Hepatocyte (in vitro differentiated cells): Measurements from ENCODE around the gene FOXN3. TPM values are rescaled to one million over a fixed set of nuclear protein-coding genes. Genes with fewer than 3 reads are reported as not detected.

Experiments
- DNase-seq: peaks from one replicate; pipeline ENCODE4 v3.0.0-alpha.2; 2016; ENCODE audit warnings: low spot score
- H2AFZ ChIP-seq: fragments of 200-600 bp; sonication (generic); 2 replicates; pipeline ENCODE4 v1.6.0; 2016; ENCODE audit warnings: antibody characterized with exemption, mild to moderate bottlenecking
- H3K27ac ChIP-seq: fragments of 200-600 bp; sonication (generic); 2 replicates; pipeline ENCODE4 v1.5.1; 2016; ENCODE audit warnings: mild to moderate bottlenecking
- H3K27me3 ChIP-seq: fragments of 200-600 bp; sonication (generic); 2 replicates; pipeline ENCODE4 v1.6.1; 2016
- H3K36me3 ChIP-seq: fragments of 200-600 bp; sonication (generic); replicated peaks from 2 replicates; pipeline ENCODE4 v1.5.1; 2016; ENCODE audit warnings: low read depth; ENCODE audit not compliant: insufficient read depth
- H3K4me1 ChIP-seq: fragments of 200-600 bp; sonication (generic); 2 replicates; pipeline ENCODE4 v1.5.1; 2016; ENCODE audit warnings: mild to moderate bottlenecking, moderate library complexity; ENCODE audit not compliant: insufficient read depth
- H3K4me2 ChIP-seq: fragments of 200-600 bp; sonication (generic); 2 replicates; pipeline ENCODE4 v1.6.0; 2016
- H3K4me3 ChIP-seq: fragments of 200-600 bp; sonication (generic); 2 replicates; pipeline ENCODE4 v1.5.1; 2016; ENCODE audit warnings: mild to moderate bottlenecking
- H3K79me2 ChIP-seq: fragments of 200-600 bp; sonication (generic); 2 replicates; pipeline ENCODE4 v1.6.0; 2017; ENCODE audit warnings: mild to moderate bottlenecking
- H3K9me2 ChIP-seq: fragments of 200-600 bp; sonication (generic); replicated peaks from 2 replicates; pipeline ENCODE4 v1.6.0; 2017; ENCODE audit warnings: mild to moderate bottlenecking; ENCODE audit not compliant: insufficient read depth
- H3K9me3 ChIP-seq: fragments of 200-600 bp; sonication (generic); 2 replicates; pipeline ENCODE4 v1.5.1; 2016; ENCODE audit warnings: low read depth, mild to moderate bottlenecking
- H4K20me1 ChIP-seq: fragments of 200-600 bp; sonication (generic); 2 replicates; pipeline ENCODE4 v1.6.0; 2016; ENCODE audit warnings: mild to moderate bottlenecking; ENCODE audit not compliant: insufficient read depth, poor library complexity, severe bottlenecking
- EZH2 ChIP-seq: fragments of 200-600 bp; sonication (generic); IDR thresholded peaks from 2 replicates; pipeline ENCODE4 v1.6.1; 2016; ENCODE audit warnings: antibody characterized with exemption, mild to moderate bottlenecking, borderline replicate concordance
- EZH2phosphoT487 ChIP-seq: fragments of 200-600 bp; sonication (generic); IDR thresholded peaks from one replicate; pipeline ENCODE4 v1.6.1; 2018; ENCODE audit warnings: antibody characterized with exemption, mild to moderate bottlenecking, low read depth, moderate library complexity; ENCODE audit not compliant: unreplicated experiment, severe bottlenecking
- WGBS: methylation state at CpG from one replicate; pipeline ENCODE4 v1.1.6; 2016; ENCODE audit warnings: low lambda C conversion rate; ENCODE audit errors: missing lambda C conversion rate; 5-methylcytosine and 5-hydroxymethylcytosine counted together
- polyA plus RNA-seq: library from polyadenylated mRNA; unstranded; fragments of >200 nt; fragmentation: Nextera tagmentation; extraction: Ambion mirVana; gene quantifications from 2 replicates; pipeline ENCODE4 v1.2.1, GENCODE V29; 2016
- total RNA-seq: library from RNA; depleted of rRNA; stranded (reverse); fragments of >200 nt; gene quantifications from 2 replicates; pipeline ENCODE4 v1.2.3, GENCODE V29; 2014
- TF ChIP-seq, protein P1 (sequence below): fragments of 200-600 bp; sonication (generic); IDR thresholded peaks from 2 replicates; pipeline ENCODE4 v1.5.1; 2016; ENCODE audit warnings: antibody characterized with exemption, mild to moderate bottlenecking; ENCODE audit not compliant: poor library complexity

FOXN3 gene
- total and polyA plus RNA-seq, 2 experiments from 2014 or later = 42.2 to 47.6 TPM

DNA sequence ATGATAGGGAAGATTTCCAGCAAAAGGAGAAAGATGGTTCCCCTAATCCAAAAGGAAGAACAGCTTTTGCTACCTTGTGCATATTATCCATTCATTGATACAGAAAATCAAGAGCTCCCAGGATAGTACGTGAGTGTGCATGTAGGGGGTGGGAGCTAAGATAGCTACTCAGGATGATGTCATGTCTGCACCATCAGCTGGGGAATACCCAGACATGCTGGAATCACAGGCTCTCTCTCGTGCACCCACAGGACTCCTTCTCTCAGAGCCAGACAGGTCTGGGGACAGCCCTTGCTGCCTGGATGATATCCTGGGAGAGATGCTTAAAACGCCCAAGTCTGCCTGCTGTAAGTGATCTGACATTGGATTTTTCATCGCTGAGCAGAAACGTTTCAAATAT is 38.9 kb downstream of the FOXN3 start:
- 71% methylated on average over 5 of the region's 5 CpGs for WGBS
- Histone ChIP-seq H3K4me3 (no peak overlapping the region), H3K4me1 (no peaks in the 10 kb centered on the region), H4K20me1 (peaks cover 9% of the 10 kb centered on the region), H3K27me3 (no peaks in the 10 kb centered on the region), H2AFZ (no peak overlapping the region), H3K27ac (no peak overlapping the region), H3K4me2 (no peak overlapping the region), H3K79me2 (peaks cover 88% of the 10 kb centered on the region), H3K9me2 (no peaks in the 10 kb centered on the region), H3K36me3 (no peaks in the 10 kb centered on the region), H3K9me3 (no peaks in the 10 kb centered on the region)
- TF ChIP-seq EZH2 (no peak), EZH2phosphoT487 (no peak)
- TF ChIP-seq, protein P1, sequence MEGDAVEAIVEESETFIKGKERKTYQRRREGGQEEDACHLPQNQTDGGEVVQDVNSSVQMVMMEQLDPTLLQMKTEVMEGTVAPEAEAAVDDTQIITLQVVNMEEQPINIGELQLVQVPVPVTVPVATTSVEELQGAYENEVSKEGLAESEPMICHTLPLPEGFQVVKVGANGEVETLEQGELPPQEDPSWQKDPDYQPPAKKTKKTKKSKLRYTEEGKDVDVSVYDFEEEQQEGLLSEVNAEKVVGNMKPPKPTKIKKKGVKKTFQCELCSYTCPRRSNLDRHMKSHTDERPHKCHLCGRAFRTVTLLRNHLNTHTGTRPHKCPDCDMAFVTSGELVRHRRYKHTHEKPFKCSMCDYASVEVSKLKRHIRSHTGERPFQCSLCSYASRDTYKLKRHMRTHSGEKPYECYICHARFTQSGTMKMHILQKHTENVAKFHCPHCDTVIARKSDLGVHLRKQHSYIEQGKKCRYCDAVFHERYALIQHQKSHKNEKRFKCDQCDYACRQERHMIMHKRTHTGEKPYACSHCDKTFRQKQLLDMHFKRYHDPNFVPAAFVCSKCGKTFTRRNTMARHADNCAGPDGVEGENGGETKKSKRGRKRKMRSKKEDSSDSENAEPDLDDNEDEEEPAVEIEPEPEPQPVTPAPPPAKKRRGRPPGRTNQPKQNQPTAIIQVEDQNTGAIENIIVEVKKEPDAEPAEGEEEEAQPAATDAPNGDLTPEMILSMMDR = no peak
- DNase-seq = no peak

DNA sequence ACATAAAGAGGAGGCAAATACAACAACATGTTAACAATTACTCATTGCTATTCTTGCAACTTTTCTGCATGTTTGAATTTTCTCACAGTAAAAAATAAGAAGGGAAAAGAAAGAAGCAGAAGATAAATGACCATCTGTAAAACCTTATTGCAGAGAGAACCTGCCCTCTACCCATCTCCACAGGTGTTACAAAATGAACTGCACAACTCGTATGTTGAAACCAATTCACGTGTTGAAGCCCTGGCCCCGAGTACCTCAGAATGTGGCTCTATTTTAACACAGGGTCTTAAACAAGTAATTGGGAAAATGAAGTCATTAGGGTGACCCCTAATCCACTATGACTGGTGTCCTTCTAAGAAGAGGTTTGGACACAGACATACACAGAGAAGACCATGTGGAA is 39.5 kb downstream of the FOXN3 start:
- H3K9me2 ChIP-seq = no peaks in the 10 kb centered on the region
- no peaks in the 10 kb centered on the region for H3K4me1 ChIP-seq
- H3K4me3 ChIP-seq = no peak overlapping the region
- H3K4me2 ChIP-seq = no peak overlapping the region
- 96% methylated on average over 3 of the region's 3 CpGs for WGBS
- no peak overlapping the region for H3K27ac ChIP-seq
- no peak for DNase-seq
- TF ChIP-seq EZH2 = no peak
- TF ChIP-seq, protein P1 = no peak
- no peak for TF ChIP-seq EZH2phosphoT487
- no peaks in the 10 kb centered on the region for H3K36me3 ChIP-seq
- no peak overlapping the region for H2AFZ ChIP-seq
- H3K9me3 ChIP-seq = no peaks in the 10 kb centered on the region
- H3K79me2 ChIP-seq = peaks cover 88% of the 10 kb centered on the region
- no peaks in the 10 kb centered on the region for H3K27me3 ChIP-seq
- H4K20me1 ChIP-seq = peaks cover 5% of the 10 kb centered on the region

DNA sequence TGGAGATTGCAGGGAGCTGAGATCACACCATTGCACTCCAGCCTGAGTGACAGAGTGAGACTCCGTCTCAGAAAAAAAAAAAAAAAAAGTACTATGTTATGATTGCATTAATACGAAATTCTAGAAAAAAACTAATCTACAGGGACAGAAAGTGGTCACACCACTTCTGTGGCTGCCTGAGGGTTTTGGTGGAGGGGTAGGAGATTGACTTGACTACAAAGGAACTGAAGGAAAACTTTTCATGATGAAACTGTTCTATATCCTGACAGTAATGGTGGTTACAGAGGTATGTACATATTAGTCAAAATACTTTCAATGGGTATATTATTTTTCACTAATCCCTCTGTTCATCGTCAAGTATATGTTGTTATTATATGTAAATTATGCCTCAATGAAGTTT is 42.1 kb downstream of the FOXN3 start:
- Histone ChIP-seq H3K4me1 (peaks cover 12% of the 10 kb centered on the region), H3K4me2 (no peak overlapping the region), H3K27me3 (no peaks in the 10 kb centered on the region), H3K9me3 (no peaks in the 10 kb centered on the region), H3K36me3 (no peaks in the 10 kb centered on the region), H2AFZ (no peak overlapping the region), H3K27ac (no peak overlapping the region), H3K79me2 (peaks cover 93% of the 10 kb centered on the region), H3K9me2 (no peaks in the 10 kb centered on the region), H4K20me1 (no peaks in the 10 kb centered on the region), H3K4me3 (no peak overlapping the region)
- DNase-seq = no peak
- WGBS = 90% methylated on average over 3 of the region's 3 CpGs
- TF ChIP-seq EZH2 (no peak), EZH2phosphoT487 (no peak)
- TF ChIP-seq, protein P1 = no peak

DNA sequence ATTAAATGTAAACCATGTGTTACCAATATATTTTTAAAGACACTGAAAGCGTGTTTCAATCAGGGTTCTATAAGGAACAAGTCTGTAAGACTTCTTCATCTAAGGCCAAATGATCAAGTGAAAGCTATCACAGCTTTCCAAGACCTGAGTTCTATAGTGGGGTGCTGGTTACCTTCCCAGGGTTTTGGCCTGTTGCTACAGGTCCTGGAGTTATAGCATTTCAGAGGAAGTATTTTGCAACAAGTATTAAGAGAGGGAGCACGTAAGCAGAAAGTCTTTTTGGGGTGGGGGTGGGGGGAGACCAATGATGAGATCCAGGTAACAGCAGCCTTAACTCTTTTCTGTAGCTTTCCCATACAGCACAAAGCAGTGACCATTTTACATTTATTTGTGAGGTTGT is 43.8 kb downstream of the FOXN3 start:
- Histone ChIP-seq H3K4me2 (no peak overlapping the region), H3K9me2 (no peaks in the 10 kb centered on the region), H3K4me3 (no peak overlapping the region), H3K27me3 (no peaks in the 10 kb centered on the region), H3K4me1 (peaks cover 20% of the 10 kb centered on the region), H3K79me2 (peaks cover 86% of the 10 kb centered on the region), H3K36me3 (no peaks in the 10 kb centered on the region), H2AFZ (no peak overlapping the region), H4K20me1 (no peaks in the 10 kb centered on the region), H3K9me3 (no peaks in the 10 kb centered on the region), H3K27ac (no peak overlapping the region)
- TF ChIP-seq EZH2 = no peak
- TF ChIP-seq, protein P1 = no peak
- no peak for TF ChIP-seq EZH2phosphoT487
- 92% methylated on average over 2 of the region's 2 CpGs for WGBS
- DNase-seq = no peak
